GM23338 (cell line): Measurements from ENCODE around the gene ACOT6.
A peak's percentile ranks its signal among the peaks of the same experiment; 100 is the strongest.

ENCODE experiments used
- CTCF ChIP-seq, 2 experiments: fragments of 200-600 bp in 1 of 2; sonication (generic) in 1 of 2; conservative IDR thresholded peaks; 2 replicates each; pipeline versions ENCODE4 v1.5.1 to v1.6.1; 2016 to 2017; ENCODE audit warnings: antibody characterized with exemption in 2 of 2, low read depth in 2 of 2, mild to moderate bottlenecking in 2 of 2, moderate library complexity in 1 of 2
- EZH2 ChIP-seq: fragments of 200-600 bp; sonication (generic); IDR thresholded peaks from one replicate; pipeline ENCODE4 v1.8.0; 2017; ENCODE audit warnings: antibody characterized with exemption, mild to moderate bottlenecking, low read depth; ENCODE audit not compliant: unreplicated experiment
- POLR2AphosphoS5 ChIP-seq: IDR thresholded peaks from 2 replicates; pipeline ENCODE4 v1.6.1; 2016; ENCODE audit warnings: antibody characterized with exemption, low read depth

GRCh38 chr14:73633116-73634010, 21.0 kb downstream of the ACOT6 start:
- TF ChIP-seq CTCF (conservative IDR thresholded peaks at IDR 0.05; ENCODE audit: low read depth in 2 of 2): peak; percentile 83 to 92
- TF ChIP-seq POLR2AphosphoS5: no peak
- no peak for TF ChIP-seq EZH2
